ENCODE data around the gene HNRNPA0. TPM values are rescaled to one million over a fixed set of nuclear protein-coding genes. Genes with fewer than 3 reads are reported as not detected.

Gene HNRNPA0
- 16.1 and 17.0 TPM in 2 replicates for total RNA-seq

GRCh38 chr5:137754188-137754960, at the start of gene HNRNPA0:
HNRNPA0 (minus strand) TSS chr5:137754363; CDS start chr5:137754066, 297 bp downstream.

GRCh38 chr5:137735555-137736284, 18.4 kb downstream of the HNRNPA0 start, which contains the start of gene KLHL3:
KLHL3 (minus strand) TSS chr5:137736089; CDS start chr5:137735646, 443 bp downstream.

Other genes with a start within 250 kb of the HNRNPA0 start
- 12.3 and 13.2 TPM in 2 replicates for gene KLHL3, start 18.3 kb downstream of the HNRNPA0 start, total RNA-seq
- not detected in 2 replicates for gene MYOT, start 113.5 kb upstream of the HNRNPA0 start, total RNA-seq
- not detected in 2 replicates for gene PKD2L2, start 135.1 kb upstream of the HNRNPA0 start, total RNA-seq